SK-N-SH treated with all-trans-retinoic acid at 6 μM for 48 hours (cell line): ENCODE data around the gene QSOX1.

Experiments
- ATAC-seq: fragments of 200-7000 bp; cut with Tn5 transposase; 3 replicates; pipeline ENCODE4 v1.9.1; 2020; ENCODE audit warnings: mild to moderate bottlenecking, moderate library complexity
- BACH2 ChIP-seq: fragments of 250-450 bp; sonication (Bioruptor Pico); IDR thresholded peaks from 2 replicates; pipeline ENCODE4 v1.9.0; 2021; ENCODE audit warnings: mild to moderate bottlenecking, borderline replicate concordance
- CREB5 ChIP-seq: fragments of 250-450 bp; sonication (Bioruptor Pico); IDR thresholded peaks from 2 replicates; pipeline ENCODE4 v1.5.1; 2020; ENCODE audit warnings: low read depth, mild to moderate bottlenecking, moderate library complexity
- CSDC2 ChIP-seq: fragments of 250-450 bp; sonication (Bioruptor Pico); IDR thresholded peaks from 2 replicates; pipeline ENCODE4 v1.5.0; 2020; ENCODE audit warnings: mild to moderate bottlenecking, moderate library complexity
- ESRRG ChIP-seq: fragments of 250-450 bp; sonication (Bioruptor Pico); IDR thresholded peaks from 2 replicates; pipeline ENCODE4 v1.6.1; 2021; ENCODE audit warnings: mild to moderate bottlenecking
- GLIS3 ChIP-seq: fragments of 250-450 bp; sonication (Bioruptor Pico); IDR thresholded peaks from 2 replicates; pipeline ENCODE4 v1.5.0; 2020; ENCODE audit warnings: mild to moderate bottlenecking, moderate library complexity
- ISL1 ChIP-seq: fragments of 250-450 bp; sonication (Bioruptor Pico); IDR thresholded peaks from 2 replicates; pipeline ENCODE4 v2.1.2; 2022; ENCODE audit warnings: mild to moderate bottlenecking, moderate library complexity
- OSR1 ChIP-seq: fragments of 250-450 bp; sonication (Bioruptor Pico); IDR thresholded peaks from 2 replicates; pipeline ENCODE4 v1.8.0; 2022; ENCODE audit warnings: moderate library complexity, mild to moderate bottlenecking, inconsistent platforms
- RARB ChIP-seq: fragments of 250-450 bp; sonication (Bioruptor Pico); IDR thresholded peaks from 2 replicates; pipeline ENCODE4 v1.8.0; 2021; ENCODE audit warnings: mild to moderate bottlenecking, moderate library complexity
- SNAI2 ChIP-seq: fragments of 250-450 bp; sonication (Bioruptor Pico); IDR thresholded peaks from 2 replicates; pipeline ENCODE4 v1.5.0; 2020; ENCODE audit warnings: mild to moderate bottlenecking, moderate library complexity
- TCF4 ChIP-seq: fragments of 250-450 bp; sonication (Bioruptor Pico); IDR thresholded peaks from 2 replicates; pipeline ENCODE4 v1.8.0; 2021; ENCODE audit warnings: mild to moderate bottlenecking, moderate library complexity, borderline replicate concordance
- TOX ChIP-seq: fragments of 250-450 bp; sonication (Bioruptor Pico); IDR thresholded peaks from 2 replicates; pipeline ENCODE4 v1.8.0; 2021; ENCODE audit warnings: mild to moderate bottlenecking, moderate library complexity, borderline replicate concordance
- TSHZ2 ChIP-seq: fragments of 250-450 bp; sonication (Bioruptor Pico); IDR thresholded peaks from 2 replicates; pipeline ENCODE4 v1.5.0; 2020; ENCODE audit warnings: mild to moderate bottlenecking, moderate library complexity
- ZC3H10 ChIP-seq: fragments of 250-450 bp; sonication (Bioruptor Pico); IDR thresholded peaks from 2 replicates; pipeline ENCODE4 v1.5.1; 2021; ENCODE audit warnings: mild to moderate bottlenecking, moderate library complexity
- ZFP3 ChIP-seq: fragments of 250-450 bp; sonication (Bioruptor Pico); IDR thresholded peaks from 2 replicates; pipeline ENCODE4 v1.5.0; 2020; ENCODE audit warnings: mild to moderate bottlenecking, moderate library complexity
- ZFP30 ChIP-seq: fragments of 450-650 bp; formaldehyde crosslinking; IDR thresholded peaks from 2 replicates; pipeline ENCODE4 v1.5.0; 2022; ENCODE audit warnings: mild to moderate bottlenecking, moderate library complexity
- ZNF565 ChIP-seq: fragments of 450-650 bp; formaldehyde crosslinking; conservative IDR thresholded peaks from 2 replicates; pipeline ENCODE4 v1.5.0; 2020; ENCODE audit warnings: low read depth, mild to moderate bottlenecking, moderate library complexity
- ZNF70 ChIP-seq: fragments of 450-650 bp; formaldehyde crosslinking; IDR thresholded peaks from 2 replicates; pipeline ENCODE4 v1.5.0; 2020; ENCODE audit warnings: mild to moderate bottlenecking, moderate library complexity
- ZNF8 ChIP-seq: fragments of 450-650 bp; formaldehyde crosslinking; IDR thresholded peaks from 2 replicates; pipeline ENCODE4 v1.5.0; 2020; ENCODE audit warnings: mild to moderate bottlenecking, moderate library complexity
- TF ChIP-seq, protein P1 (sequence below): fragments of 250-450 bp; sonication (Bioruptor Pico); IDR thresholded peaks from 2 replicates; pipeline ENCODE4 v1.8.0; 2020; ENCODE audit warnings: mild to moderate bottlenecking, moderate library complexity, borderline replicate concordance
- TF ChIP-seq, protein P2 (sequence below): fragments of 250-450 bp; sonication (Bioruptor Pico); IDR thresholded peaks from 2 replicates; pipeline ENCODE4 v1.8.0; 2021; ENCODE audit warnings: low read depth, mild to moderate bottlenecking, moderate library complexity, borderline replicate concordance

Gene QSOX1

DNA sequence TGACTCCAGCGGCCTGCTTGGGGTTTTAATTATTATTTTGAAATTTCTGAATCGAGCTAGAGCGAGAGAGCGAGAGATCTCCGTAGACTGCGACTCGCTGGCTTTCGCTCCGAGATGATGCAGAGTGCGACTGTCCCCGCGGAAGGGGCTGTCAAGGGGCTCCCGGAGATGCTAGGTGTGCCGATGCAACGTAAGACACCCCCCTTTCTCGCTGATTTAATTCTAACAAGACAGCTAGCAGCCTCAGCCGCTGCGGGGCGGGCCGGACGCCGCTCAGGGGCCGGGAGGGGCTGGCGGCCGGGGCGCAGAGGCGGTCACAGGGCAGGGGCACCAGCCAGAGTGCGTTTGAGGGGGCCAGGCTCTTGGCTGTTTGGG lies 75.7 kb downstream of the QSOX1 start:
- no peak; the same call in 1 of the 3 replicates for ATAC-seq
- TF ChIP-seq SNAI2 (no peak), RARB (CRISPR knock-in tag) (no peak), ZC3H10 (CRISPR knock-in tag) (no peak)
- TF ChIP-seq, all 23 proteins: peak for 0

DNA sequence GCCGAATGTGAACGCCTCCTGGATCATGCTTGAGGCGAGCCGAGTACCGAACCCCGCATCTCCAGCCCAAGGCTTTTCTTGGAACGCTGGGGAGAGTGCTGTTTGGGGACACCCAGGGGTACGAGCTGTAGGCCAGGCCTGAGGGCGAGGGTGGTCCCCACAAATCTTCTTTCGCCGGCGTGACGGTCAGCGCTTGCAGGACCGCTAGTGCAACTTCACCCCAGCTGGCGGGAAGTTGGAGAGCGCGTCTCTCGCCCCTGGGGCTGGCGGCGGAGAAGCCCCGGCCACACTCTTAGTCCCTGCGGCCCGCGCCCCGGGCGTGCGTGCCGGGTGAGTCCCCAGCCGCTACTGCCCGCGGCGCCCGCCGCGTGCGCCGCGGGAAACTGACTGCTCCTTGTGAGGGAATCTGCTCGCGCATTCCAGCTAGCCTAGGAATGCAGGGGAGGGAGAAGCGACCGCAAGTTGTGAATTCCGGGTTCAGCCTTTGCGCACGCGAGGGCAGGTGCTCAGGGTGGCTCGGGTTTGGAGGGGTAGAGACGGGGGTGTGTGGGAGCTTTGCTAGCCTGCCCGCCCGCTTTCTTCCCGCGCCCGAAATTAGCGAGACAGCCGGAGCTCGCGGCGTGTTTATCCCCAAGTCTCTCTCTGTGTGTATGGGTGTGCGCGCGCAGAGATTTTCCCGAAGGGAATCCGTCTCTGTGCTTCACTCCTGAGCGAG lies 76.3 kb downstream of the QSOX1 start:
- peak; percentile 40 for ATAC-seq
- TF ChIP-seq ZFP3 (CRISPR knock-in tag) (no peak), GLIS3 (CRISPR knock-in tag) (no peak), BACH2 (CRISPR knock-in tag) (no peak), CSDC2 (CRISPR knock-in tag) (no peak), ZFP30 (CRISPR knock-in tag) (no peak), CREB5 (CRISPR knock-in tag) (no peak), TCF4 (CRISPR knock-in tag) (no peak)

DNA sequence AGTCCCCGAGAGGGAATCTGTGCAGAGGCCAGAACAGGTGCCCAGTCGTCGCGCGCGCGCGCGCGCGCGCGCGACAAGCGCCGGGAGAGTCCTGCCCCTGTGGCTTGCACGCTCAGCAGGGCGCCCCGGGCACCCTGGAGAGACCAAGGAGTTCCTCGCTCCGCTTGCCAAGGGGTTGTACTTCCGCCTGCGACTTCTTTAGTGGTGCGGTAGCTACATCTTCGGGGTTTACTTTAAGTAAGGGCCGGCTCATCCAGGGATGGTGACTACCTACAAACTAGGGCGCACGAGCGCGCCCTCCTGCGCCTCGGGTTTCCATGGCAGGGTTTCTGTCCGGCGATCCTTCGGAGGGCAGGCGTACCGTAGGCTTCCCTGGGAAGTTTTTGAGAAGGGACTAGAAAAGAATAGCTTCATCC lies 76.8 kb downstream of the QSOX1 start:
- peak; percentile 10 for ATAC-seq
- TF ChIP-seq TCF4 (CRISPR knock-in tag): no peak
- TF ChIP-seq, all 23 proteins: peak for 0

- TF ChIP-seq CSDC2 (CRISPR knock-in tag) (no peak), TOX (CRISPR knock-in tag) (no peak), GLIS3 (CRISPR knock-in tag) (no peak), RARB (CRISPR knock-in tag) (no peak), OSR1 (CRISPR knock-in tag) (no peak), TSHZ2 (CRISPR knock-in tag) (no peak), ZFP30 (CRISPR knock-in tag) (no peak), SNAI2 (no peak), ESRRG (CRISPR knock-in tag) (no peak), ZNF565 (CRISPR knock-in tag) (no peak), BACH2 (CRISPR knock-in tag) (no peak), CREB5 (CRISPR knock-in tag) (no peak), ZFP3 (CRISPR knock-in tag) (no peak), ZNF8 (CRISPR knock-in tag) (no peak), ISL1 (CRISPR knock-in tag) (no peak)
- TF ChIP-seq, protein P1, sequence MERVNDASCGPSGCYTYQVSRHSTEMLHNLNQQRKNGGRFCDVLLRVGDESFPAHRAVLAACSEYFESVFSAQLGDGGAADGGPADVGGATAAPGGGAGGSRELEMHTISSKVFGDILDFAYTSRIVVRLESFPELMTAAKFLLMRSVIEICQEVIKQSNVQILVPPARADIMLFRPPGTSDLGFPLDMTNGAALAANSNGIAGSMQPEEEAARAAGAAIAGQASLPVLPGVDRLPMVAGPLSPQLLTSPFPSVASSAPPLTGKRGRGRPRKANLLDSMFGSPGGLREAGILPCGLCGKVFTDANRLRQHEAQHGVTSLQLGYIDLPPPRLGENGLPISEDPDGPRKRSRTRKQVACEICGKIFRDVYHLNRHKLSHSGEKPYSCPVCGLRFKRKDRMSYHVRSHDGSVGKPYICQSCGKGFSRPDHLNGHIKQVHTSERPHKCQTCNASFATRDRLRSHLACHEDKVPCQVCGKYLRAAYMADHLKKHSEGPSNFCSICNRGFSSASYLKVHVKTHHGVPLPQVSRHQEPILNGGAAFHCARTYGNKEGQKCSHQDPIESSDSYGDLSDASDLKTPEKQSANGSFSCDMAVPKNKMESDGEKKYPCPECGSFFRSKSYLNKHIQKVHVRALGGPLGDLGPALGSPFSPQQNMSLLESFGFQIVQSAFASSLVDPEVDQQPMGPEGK (CRISPR knock-in tag): no peak
- ATAC-seq: no peak
These were observed 77.3 kb downstream of the QSOX1 start for GRCh38 chr1:180231936-180232335.

DNA sequence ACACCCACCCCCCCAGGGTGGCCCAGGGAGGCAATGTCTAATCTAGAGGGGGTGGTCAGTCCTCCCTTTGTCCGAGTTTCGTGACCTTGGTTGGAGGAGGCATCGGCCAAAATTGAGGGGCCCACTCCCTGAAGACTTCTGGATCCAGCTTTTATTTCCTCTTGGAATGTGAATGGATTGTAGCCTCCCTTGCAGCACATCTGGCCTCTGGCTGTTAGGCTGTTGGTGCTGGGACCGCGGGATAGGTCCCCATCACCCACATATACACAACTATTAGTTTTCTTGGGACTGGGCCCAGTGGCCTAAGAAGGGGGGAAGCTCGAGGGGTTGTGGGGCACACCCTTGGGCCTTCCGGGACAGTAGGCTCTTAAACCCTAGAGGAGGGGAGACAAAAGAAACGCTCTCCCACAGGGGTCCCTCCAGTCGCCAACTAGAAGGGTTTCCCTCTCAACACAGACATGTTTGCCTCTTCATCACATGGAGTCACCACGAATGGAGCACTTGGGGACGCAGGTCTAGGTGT lies 77.9 kb downstream of the QSOX1 start:
- ATAC-seq: no peak
- TF ChIP-seq TCF4 (CRISPR knock-in tag) (no peak), ZNF565 (CRISPR knock-in tag) (no peak), BACH2 (CRISPR knock-in tag) (no peak), GLIS3 (CRISPR knock-in tag) (no peak), CREB5 (CRISPR knock-in tag) (no peak), OSR1 (CRISPR knock-in tag) (no peak), ISL1 (CRISPR knock-in tag) (no peak), ZNF70 (CRISPR knock-in tag) (no peak), ZFP3 (CRISPR knock-in tag) (no peak), RARB (CRISPR knock-in tag) (no peak), TOX (CRISPR knock-in tag) (no peak)
- TF ChIP-seq, protein P2, sequence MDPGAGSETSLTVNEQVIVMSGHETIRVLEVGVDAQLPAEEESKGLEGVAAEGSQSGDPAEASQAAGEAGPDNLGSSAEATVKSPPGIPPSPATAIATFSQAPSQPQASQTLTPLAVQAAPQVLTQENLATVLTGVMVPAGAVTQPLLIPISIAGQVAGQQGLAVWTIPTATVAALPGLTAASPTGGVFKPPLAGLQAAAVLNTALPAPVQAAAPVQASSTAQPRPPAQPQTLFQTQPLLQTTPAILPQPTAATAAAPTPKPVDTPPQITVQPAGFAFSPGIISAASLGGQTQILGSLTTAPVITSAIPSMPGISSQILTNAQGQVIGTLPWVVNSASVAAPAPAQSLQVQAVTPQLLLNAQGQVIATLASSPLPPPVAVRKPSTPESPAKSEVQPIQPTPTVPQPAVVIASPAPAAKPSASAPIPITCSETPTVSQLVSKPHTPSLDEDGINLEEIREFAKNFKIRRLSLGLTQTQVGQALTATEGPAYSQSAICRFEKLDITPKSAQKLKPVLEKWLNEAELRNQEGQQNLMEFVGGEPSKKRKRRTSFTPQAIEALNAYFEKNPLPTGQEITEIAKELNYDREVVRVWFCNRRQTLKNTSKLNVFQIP (CRISPR knock-in tag): no peak
